A673 (cell line): ENCODE results near the gene CACNA2D1.

Experiments
- EZH2 ChIP-seq: fragments of 200-600 bp; sonication (generic); IDR thresholded peaks from 2 replicates; pipeline ENCODE4 v1.6.1; 2017; ENCODE audit warnings: borderline replicate concordance, low read depth, mild to moderate bottlenecking, mixed read lengths, antibody characterized with exemption, low read length; ENCODE audit not compliant: poor library complexity, severe bottlenecking
- TF ChIP-seq, protein P1 (sequence below): fragments of 300-800, 200-600 bp; sonication (generic); conservative IDR thresholded peaks from 2 replicates; pipeline ENCODE4 v1.5.1; 2017; ENCODE audit warnings: low read depth, mild to moderate bottlenecking, antibody characterized with exemption, low read length, moderate library complexity, mixed read lengths

DNA sequence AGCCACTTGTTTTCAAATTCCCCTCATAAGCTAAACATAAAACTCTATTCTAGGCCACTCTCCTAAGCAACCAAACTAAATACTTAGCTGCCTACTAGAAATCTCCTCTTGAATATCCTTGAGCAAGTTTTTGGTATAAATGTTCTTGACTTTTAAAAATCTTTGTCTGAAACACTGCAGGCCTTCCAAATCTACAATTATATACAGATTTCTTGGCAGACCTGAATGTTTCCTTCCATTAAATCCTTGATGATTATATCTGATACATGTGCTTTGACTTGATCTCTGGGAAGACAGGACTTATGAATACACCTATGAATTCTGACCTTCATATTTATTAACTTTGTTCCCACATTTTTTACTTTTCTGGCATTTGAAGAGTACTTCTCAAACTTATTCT lies 314.5 kb downstream of the CACNA2D1 start:
- TF ChIP-seq, protein P1, sequence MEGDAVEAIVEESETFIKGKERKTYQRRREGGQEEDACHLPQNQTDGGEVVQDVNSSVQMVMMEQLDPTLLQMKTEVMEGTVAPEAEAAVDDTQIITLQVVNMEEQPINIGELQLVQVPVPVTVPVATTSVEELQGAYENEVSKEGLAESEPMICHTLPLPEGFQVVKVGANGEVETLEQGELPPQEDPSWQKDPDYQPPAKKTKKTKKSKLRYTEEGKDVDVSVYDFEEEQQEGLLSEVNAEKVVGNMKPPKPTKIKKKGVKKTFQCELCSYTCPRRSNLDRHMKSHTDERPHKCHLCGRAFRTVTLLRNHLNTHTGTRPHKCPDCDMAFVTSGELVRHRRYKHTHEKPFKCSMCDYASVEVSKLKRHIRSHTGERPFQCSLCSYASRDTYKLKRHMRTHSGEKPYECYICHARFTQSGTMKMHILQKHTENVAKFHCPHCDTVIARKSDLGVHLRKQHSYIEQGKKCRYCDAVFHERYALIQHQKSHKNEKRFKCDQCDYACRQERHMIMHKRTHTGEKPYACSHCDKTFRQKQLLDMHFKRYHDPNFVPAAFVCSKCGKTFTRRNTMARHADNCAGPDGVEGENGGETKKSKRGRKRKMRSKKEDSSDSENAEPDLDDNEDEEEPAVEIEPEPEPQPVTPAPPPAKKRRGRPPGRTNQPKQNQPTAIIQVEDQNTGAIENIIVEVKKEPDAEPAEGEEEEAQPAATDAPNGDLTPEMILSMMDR, result no peak
- no peak for TF ChIP-seq EZH2
